PC-9 (cell line): ENCODE results near the gene HSPG2.

Experiments used
- CTCF ChIP-seq: fragments of 200-600 bp; sonication (generic); conservative IDR thresholded peaks from 2 replicates; pipeline ENCODE4 v1.6.1; 2017; ENCODE audit warnings: mixed run types, antibody characterized with exemption, mild to moderate bottlenecking, moderate library complexity
- EZH2 ChIP-seq: fragments of 200-600 bp; sonication (generic); IDR thresholded peaks from 2 replicates; pipeline ENCODE4 v1.8.0; 2017; ENCODE audit warnings: antibody characterized with exemption, low read depth

- TF ChIP-seq EZH2 (no peak), CTCF (no peak)
These were observed 63.3 kb downstream of the HSPG2 start for GRCh38 chr1:21873761-21874160.
